SW480 (cell line): Measurements from ENCODE around the gene PATE4.

Source experiments
- DNase-seq: peaks from one replicate; pipeline ENCODE4 v3.0.0-alpha.2; 2016; ENCODE audit warnings: low spot score

PATE4 gene

GRCh38 chr11:125887373-125888324 lies 54.5 kb downstream of the PATE4 start, which contains the start of gene HYLS1:
Gene HYLS1, plus strand, starts transcription at chr11:125887668. Its CDS starts 11,701 bp downstream, at chr11:125899369.
- DNase-seq, result peak; percentile 93
